Globus pallidus (tissue), 1 donor: ENCODE data around the gene RNF113B.

Source experiments
- DNase-seq: peaks from one replicate; pipeline ENCODE4 v3.0.0-alpha.2; 2015; ENCODE audit warnings: low spot score

The RNF113B gene

GRCh38 chr13:98141091-98141490 lies 36.0 kb downstream of the RNF113B start:
- DNase-seq = no peak

DNA sequence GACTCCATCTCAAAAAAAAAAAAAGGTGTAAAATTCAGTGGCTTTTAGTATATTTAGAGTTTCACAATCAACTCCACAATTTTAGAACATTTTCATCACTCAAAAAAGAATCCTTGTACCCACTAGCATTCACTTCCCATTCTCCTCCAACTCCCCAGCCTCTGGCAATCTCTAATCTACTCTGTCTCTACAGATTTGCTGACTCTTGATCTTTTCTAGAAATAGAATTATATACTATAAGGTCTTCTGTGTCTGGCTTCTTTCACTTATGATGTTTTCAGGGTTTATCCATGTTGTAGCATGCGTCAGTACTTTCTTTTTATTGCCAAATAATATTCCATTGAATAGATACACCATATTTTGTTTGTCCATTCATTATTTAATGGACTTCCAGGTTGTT lies 42.2 kb downstream of the RNF113B start:
- DNase-seq = no peak

GRCh38 chr13:98133946-98134345 lies 43.1 kb downstream of the RNF113B start:
- DNase-seq = no peak

DNA sequence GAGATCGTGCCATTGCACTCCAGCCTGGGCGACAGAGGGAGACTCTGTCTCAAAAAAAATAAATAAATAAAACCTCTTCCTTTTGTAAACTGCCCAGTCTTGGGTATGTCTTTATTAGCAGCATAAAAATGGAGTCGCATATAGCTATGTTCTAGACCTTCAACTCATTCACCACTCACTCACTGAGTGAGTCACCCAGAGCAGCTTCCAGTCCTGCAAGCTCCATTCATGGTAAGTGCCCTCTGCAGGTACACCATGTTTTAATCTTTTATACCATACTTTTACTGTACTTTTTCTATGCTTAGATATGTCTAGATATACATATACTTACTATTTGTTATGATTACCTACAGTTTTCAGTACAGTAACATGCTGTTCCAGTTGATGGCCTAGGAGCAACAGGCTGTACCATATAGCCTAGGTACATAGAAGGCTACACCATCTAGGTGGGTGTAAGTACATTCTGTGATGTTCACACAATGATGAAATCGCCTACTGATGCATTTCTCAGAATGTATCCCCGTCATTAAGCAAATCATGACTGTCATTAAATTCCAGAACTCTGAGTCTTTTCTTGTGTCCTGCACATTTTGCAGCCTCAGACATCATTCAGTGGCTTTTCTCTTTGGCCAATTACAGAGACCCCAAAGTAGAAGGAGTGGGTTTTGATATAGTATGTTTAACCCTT lies 47.9 kb downstream of the RNF113B start:
- DNase-seq = no peak
